SK-N-SH (cell line): ENCODE results near the gene CGAS.

Experiments used
- EP300 ChIP-seq, 2 experiments: IDR thresholded peaks; 2 replicates each; pipeline versions ENCODE4 v1.4.0 to v1.6.1; 2012; ENCODE audit warnings: borderline replicate concordance in 1 of 2, low read depth in 1 of 2, low read length in 1 of 2
- FOXM1 ChIP-seq: IDR thresholded peaks from 2 replicates; pipeline ENCODE4 v1.4.0; 2012; ENCODE audit warnings: low read depth, mild to moderate bottlenecking
- NFIC ChIP-seq: IDR thresholded peaks from 2 replicates; pipeline ENCODE4 v1.4.0; 2012; ENCODE audit warnings: borderline replicate concordance
- TAF1 ChIP-seq: IDR thresholded peaks from 2 replicates; pipeline ENCODE4 v1.6.1; 2012; ENCODE audit warnings: low read depth, mild to moderate bottlenecking, low read length, moderate library complexity, borderline replicate concordance
- TF ChIP-seq, protein P1 (sequence below): fragments of 200-600 bp; sonication (generic); IDR thresholded peaks from 2 replicates; pipeline ENCODE4 v1.6.1; 2017; ENCODE audit warnings: antibody characterized with exemption, mild to moderate bottlenecking, moderate library complexity
- TF ChIP-seq, protein P2 (sequence below): IDR thresholded peaks from 2 replicates; pipeline ENCODE4 v1.6.1; 2012; ENCODE audit warnings: mild to moderate bottlenecking, low read depth, low read length, moderate library complexity
- TF ChIP-seq, protein P3 (sequence below): fragments of 150-350 bp; IDR thresholded peaks from 2 replicates; pipeline ENCODE4 v1.6.1; 2017; ENCODE audit warnings: antibody characterized with exemption, low read length, low read depth, borderline replicate concordance

- TF ChIP-seq TAF1 (no peak), NFIC (no peak), FOXM1 (no peak), EP300 (IDR thresholded peaks at IDR 0.05; ENCODE audit: borderline replicate concordance in 1 of 2, low read depth in 1 of 2, low read length in 1 of 2) (no peak)
- TF ChIP-seq, protein P1, sequence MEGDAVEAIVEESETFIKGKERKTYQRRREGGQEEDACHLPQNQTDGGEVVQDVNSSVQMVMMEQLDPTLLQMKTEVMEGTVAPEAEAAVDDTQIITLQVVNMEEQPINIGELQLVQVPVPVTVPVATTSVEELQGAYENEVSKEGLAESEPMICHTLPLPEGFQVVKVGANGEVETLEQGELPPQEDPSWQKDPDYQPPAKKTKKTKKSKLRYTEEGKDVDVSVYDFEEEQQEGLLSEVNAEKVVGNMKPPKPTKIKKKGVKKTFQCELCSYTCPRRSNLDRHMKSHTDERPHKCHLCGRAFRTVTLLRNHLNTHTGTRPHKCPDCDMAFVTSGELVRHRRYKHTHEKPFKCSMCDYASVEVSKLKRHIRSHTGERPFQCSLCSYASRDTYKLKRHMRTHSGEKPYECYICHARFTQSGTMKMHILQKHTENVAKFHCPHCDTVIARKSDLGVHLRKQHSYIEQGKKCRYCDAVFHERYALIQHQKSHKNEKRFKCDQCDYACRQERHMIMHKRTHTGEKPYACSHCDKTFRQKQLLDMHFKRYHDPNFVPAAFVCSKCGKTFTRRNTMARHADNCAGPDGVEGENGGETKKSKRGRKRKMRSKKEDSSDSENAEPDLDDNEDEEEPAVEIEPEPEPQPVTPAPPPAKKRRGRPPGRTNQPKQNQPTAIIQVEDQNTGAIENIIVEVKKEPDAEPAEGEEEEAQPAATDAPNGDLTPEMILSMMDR: no peak
- TF ChIP-seq, protein P2, sequence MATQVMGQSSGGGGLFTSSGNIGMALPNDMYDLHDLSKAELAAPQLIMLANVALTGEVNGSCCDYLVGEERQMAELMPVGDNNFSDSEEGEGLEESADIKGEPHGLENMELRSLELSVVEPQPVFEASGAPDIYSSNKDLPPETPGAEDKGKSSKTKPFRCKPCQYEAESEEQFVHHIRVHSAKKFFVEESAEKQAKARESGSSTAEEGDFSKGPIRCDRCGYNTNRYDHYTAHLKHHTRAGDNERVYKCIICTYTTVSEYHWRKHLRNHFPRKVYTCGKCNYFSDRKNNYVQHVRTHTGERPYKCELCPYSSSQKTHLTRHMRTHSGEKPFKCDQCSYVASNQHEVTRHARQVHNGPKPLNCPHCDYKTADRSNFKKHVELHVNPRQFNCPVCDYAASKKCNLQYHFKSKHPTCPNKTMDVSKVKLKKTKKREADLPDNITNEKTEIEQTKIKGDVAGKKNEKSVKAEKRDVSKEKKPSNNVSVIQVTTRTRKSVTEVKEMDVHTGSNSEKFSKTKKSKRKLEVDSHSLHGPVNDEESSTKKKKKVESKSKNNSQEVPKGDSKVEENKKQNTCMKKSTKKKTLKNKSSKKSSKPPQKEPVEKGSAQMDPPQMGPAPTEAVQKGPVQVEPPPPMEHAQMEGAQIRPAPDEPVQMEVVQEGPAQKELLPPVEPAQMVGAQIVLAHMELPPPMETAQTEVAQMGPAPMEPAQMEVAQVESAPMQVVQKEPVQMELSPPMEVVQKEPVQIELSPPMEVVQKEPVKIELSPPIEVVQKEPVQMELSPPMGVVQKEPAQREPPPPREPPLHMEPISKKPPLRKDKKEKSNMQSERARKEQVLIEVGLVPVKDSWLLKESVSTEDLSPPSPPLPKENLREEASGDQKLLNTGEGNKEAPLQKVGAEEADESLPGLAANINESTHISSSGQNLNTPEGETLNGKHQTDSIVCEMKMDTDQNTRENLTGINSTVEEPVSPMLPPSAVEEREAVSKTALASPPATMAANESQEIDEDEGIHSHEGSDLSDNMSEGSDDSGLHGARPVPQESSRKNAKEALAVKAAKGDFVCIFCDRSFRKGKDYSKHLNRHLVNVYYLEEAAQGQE: no peak
- TF ChIP-seq, protein P3, sequence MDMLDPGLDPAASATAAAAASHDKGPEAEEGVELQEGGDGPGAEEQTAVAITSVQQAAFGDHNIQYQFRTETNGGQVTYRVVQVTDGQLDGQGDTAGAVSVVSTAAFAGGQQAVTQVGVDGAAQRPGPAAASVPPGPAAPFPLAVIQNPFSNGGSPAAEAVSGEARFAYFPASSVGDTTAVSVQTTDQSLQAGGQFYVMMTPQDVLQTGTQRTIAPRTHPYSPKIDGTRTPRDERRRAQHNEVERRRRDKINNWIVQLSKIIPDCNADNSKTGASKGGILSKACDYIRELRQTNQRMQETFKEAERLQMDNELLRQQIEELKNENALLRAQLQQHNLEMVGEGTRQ: no peak
Measured at GRCh38 chr6:73389854-73390253, 62.2 kb downstream of the CGAS start.
